Measurements from ENCODE around the gene LY6G6C. TPM values are rescaled to one million over a fixed set of nuclear protein-coding genes. Genes with fewer than 3 reads are reported as not detected.

LY6G6C gene
- total and polyA plus RNA-seq, 7 donors = 0.07 to 1.2 (median 1.2) TPM; not detected in 4

GRCh38 chr6:31758281-31758680, 36.7 kb upstream of the LY6G6C start:
- H3K27ac ChIP-seq = no peak overlapping the region
- no peaks in the 10 kb centered on the region for H3K36me3 ChIP-seq
- no peaks in the 10 kb centered on the region for H3K9me3 ChIP-seq
- H3K27me3 ChIP-seq = no peaks in the 10 kb centered on the region
- no peaks in the 10 kb centered on the region for H3K4me1 ChIP-seq
- H3K4me3 ChIP-seq = no peak overlapping the region
- intact Hi-C loops (cut with DNase I) = no loop called here
- TF ChIP-seq POLR2A (IDR thresholded peaks at IDR 0.05) (no peak), CTCF (IDR thresholded peaks at IDR 0.05) (no peak), POLR2AphosphoS5 (IDR thresholded peaks at IDR 0.05) (no peak), EP300 (IDR thresholded peaks at IDR 0.05) (no peak)
- DNase-seq = no peak
- WGBS, 2 donors = 97 to 98% methylated on average over 2 of the region's 2 CpGs

GRCh38 chr6:31752739-31753319, 31.3 kb upstream of the LY6G6C start:
- H3K27me3 ChIP-seq = no peaks in the 10 kb centered on the region
- DNase-seq = no peak
- no peak overlapping the region for H3K27ac ChIP-seq
- 77% methylated on average over 8 of the region's 8 CpGs for WGBS, 2 donors
- intact Hi-C loops (cut with DNase I) = no loop called here
- no peak overlapping the region for H3K4me3 ChIP-seq
- H3K36me3 ChIP-seq = no peaks in the 10 kb centered on the region
- H3K4me1 ChIP-seq = peaks cover 0 to under 1% (median 0%) of the 10 kb centered on the region in 4 donors
- TF ChIP-seq POLR2AphosphoS5 (IDR thresholded peaks at IDR 0.05) (no peak), CTCF (IDR thresholded peaks at IDR 0.05) (no peak), EP300 (IDR thresholded peaks at IDR 0.05) (no peak), POLR2A (IDR thresholded peaks at IDR 0.05) (no peak)
- no peaks in the 10 kb centered on the region for H3K9me3 ChIP-seq

- Histone ChIP-seq H3K9me3 (no peaks in the 10 kb centered on the region), H3K27me3 (no peaks in the 10 kb centered on the region), H3K27ac (no peak overlapping the region), H3K4me3 (no peak overlapping the region), H3K36me3 (no peaks in the 10 kb centered on the region), H3K4me1 (peaks cover 0 to 14% (median 6%) of the 10 kb centered on the region in 4 donors)
- TF ChIP-seq POLR2AphosphoS5 (IDR thresholded peaks at IDR 0.05) (no peak), CTCF (IDR thresholded peaks at IDR 0.05) (no peak), EP300 (IDR thresholded peaks at IDR 0.05) (no peak), POLR2A (IDR thresholded peaks at IDR 0.05) (no peak)
- WGBS, 2 donors = 62 to 84% methylated on average over 7 of the region's 7 CpGs
- DNase-seq = no peak
- intact Hi-C loops (cut with DNase I) = no loop called here
Measured at GRCh38 chr6:31750411-31751022, 29.0 kb upstream of the LY6G6C start.

- intact Hi-C loops (cut with DNase I) = no loop called here
- Histone ChIP-seq H3K27ac (no peak overlapping the region), H3K9me3 (no peaks in the 10 kb centered on the region), H3K36me3 (no peaks in the 10 kb centered on the region), H3K4me3 (no peak overlapping the region), H3K27me3 (no peaks in the 10 kb centered on the region), H3K4me1 (peaks cover 0 to 14% (median 6%) of the 10 kb centered on the region in 4 donors)
- DNase-seq = no peak
- no peak for TF ChIP-seq POLR2A (IDR thresholded peaks at IDR 0.05)
- 85 to 94% methylated on average over 8 of the region's 8 CpGs for WGBS, 2 donors
Measured at GRCh38 chr6:31749301-31750036, 27.9 kb upstream of the LY6G6C start.

GRCh38 chr6:31744422-31744821, 22.9 kb upstream of the LY6G6C start:
- Histone ChIP-seq H3K27ac (no peak overlapping the region), H3K36me3 (no peaks in the 10 kb centered on the region), H3K4me3 (no peak overlapping the region), H3K27me3 (no peaks in the 10 kb centered on the region), H3K4me1 (peaks cover 0 to 27% (median 16%) of the 10 kb centered on the region in 4 donors), H3K9me3 (no peaks in the 10 kb centered on the region)
- TF ChIP-seq EP300 (IDR thresholded peaks at IDR 0.05) = no peak
- no peak for TF ChIP-seq CTCF (IDR thresholded peaks at IDR 0.05)
- no peak for TF ChIP-seq POLR2A (IDR thresholded peaks at IDR 0.05)
- no peak for TF ChIP-seq POLR2AphosphoS5 (IDR thresholded peaks at IDR 0.05)
- WGBS, 2 donors = 68 to 76% methylated on average over 1 of the region's 1 CpG
- intact Hi-C loops (cut with DNase I) = no loop called here
- DNase-seq = no peak

Data from sigmoid colon (tissue), 7 donors.